Sigmoid colon (tissue), 7 donors: ENCODE results near the gene PCSK2. TPM values are rescaled to one million over a fixed set of nuclear protein-coding genes. Genes with fewer than 3 reads are reported as not detected.

Experiments
- DNase-seq: peaks from one replicate; pipeline ENCODE4 v3.0.0-alpha.2; 2019
- H3K27ac ChIP-seq, 4 donors: fragments of 200-600 bp; sonication (generic); one replicate each; pipeline ENCODE4 v1.5.1; 2016 to 2019; ENCODE audit warnings: mild to moderate bottlenecking in 1 of 4
- H3K27me3 ChIP-seq, 3 donors: fragments of 200-600 bp; sonication (generic); one replicate each; pipeline ENCODE4 v1.5.1; 2019; ENCODE audit warnings: mild to moderate bottlenecking in 1 of 3
- H3K36me3 ChIP-seq, 4 donors: fragments of 200-600 bp; sonication (generic); one replicate each; pipeline ENCODE4 v1.5.1; 2016 to 2019
- H3K4me1 ChIP-seq, 4 donors: fragments of 200-600 bp; sonication (generic); one replicate each; pipeline ENCODE4 v1.5.1; 2017 to 2019
- H3K4me3 ChIP-seq, 4 donors: fragments of 200-600 bp; sonication (generic); one replicate each; pipeline ENCODE4 v1.5.1; 2017 to 2019; ENCODE audit warnings: mild to moderate bottlenecking in 2 of 4, moderate library complexity in 1 of 4
- H3K9me3 ChIP-seq, 4 donors: fragments of 200-600 bp in 3 of 4; sonication (generic) in 3 of 4; one replicate each; pipeline versions ENCODE4 v1.5.1 to v1.6.1; 2013 to 2019
- CTCF ChIP-seq, 4 experiments: fragments of 450-650 bp in 3 of 4; fragments of 200-600 bp in 1 of 4; IDR thresholded peaks; one replicate each; pipeline ENCODE4 v1.5.1; 2016 to 2019; ENCODE audit warnings: antibody characterized with exemption in 4 of 4, mild to moderate bottlenecking in 3 of 4, moderate library complexity in 2 of 4
- EP300 ChIP-seq, 4 donors: sonication (generic); formaldehyde crosslinking; IDR thresholded peaks; one replicate each; pipeline ENCODE4 v1.6.1; 2017; ENCODE audit warnings: antibody characterized with exemption in 4 of 4
- POLR2A ChIP-seq, 2 donors: fragments of 450-650 bp; IDR thresholded peaks; one replicate each; pipeline ENCODE4 v1.6.1; 2016; ENCODE audit warnings: antibody characterized with exemption in 2 of 2, mild to moderate bottlenecking in 2 of 2, moderate library complexity in 2 of 2
- POLR2AphosphoS5 ChIP-seq, 4 donors: sonication (generic); formaldehyde crosslinking; IDR thresholded peaks; one replicate each; pipeline ENCODE4 v1.6.1; 2017; ENCODE audit warnings: antibody characterized with exemption in 4 of 4
- WGBS, 2 donors: extraction: QIAGEN DNeasy Blood & Tissue Kit; methylation state at CpG; one replicate each; pipeline ENCODE4 v1.1.7; 2013; 5-methylcytosine and 5-hydroxymethylcytosine counted together
- intact Hi-C: fragments of 100-400 bp; cut with DNase I; formaldehyde crosslinking; loops from one replicate; pipeline ENCODE4 v1.15.1; 2023
- polyA plus RNA-seq, 3 donors: library from polyadenylated mRNA; stranded (reverse); fragments of 200-250 nt; gene quantifications; one replicate each; pipeline ENCODE4 v1.2.3, GENCODE V29; 2013
- total RNA-seq, 4 donors: library from RNA; depleted of rRNA; stranded (reverse); fragments of >200 nt; gene quantifications; one replicate each; pipeline ENCODE4 v1.1.0, GENCODE V29; 2016
- donor health status: healthy with polysubstance abuse.
- donor health status: Bipolar disorder and iron deficiency.
- donor health status: healthy.

PCSK2 gene
- total and polyA plus RNA-seq, 7 donors, result 0.54 to 5.4 (median 2.4) TPM; not detected in 1

DNA sequence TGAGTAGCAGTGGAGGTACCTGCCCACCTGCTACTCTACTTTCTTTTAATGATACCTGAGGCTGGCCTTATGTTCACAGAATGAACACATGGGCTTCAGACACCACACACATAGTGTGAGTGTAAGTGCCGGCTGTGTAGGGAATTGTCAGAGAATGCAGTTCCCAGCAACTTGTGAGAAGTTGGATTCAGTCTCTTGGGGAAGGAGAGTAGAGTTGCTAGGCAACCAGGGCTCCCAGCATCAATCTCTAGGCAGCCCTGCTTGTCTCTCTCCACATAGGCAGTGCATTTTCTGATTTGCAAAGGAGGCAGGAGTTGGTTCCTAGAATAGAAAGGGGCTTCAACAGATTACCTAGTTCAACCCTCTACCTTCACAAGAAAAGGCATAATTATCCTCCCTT is 230.2 kb downstream of the PCSK2 start:
- no peak for DNase-seq
- TF ChIP-seq POLR2A (IDR thresholded peaks at IDR 0.05), result no peak
- TF ChIP-seq CTCF (IDR thresholded peaks at IDR 0.05), result no peak
- TF ChIP-seq EP300 (IDR thresholded peaks at IDR 0.05), result no peak
- TF ChIP-seq POLR2AphosphoS5 (IDR thresholded peaks at IDR 0.05), result no peak
- Histone ChIP-seq H3K4me3 (no peak overlapping the region), H3K27ac (no peak overlapping the region), H3K27me3 (peaks cover 0 to 7% (median 0%) of the 10 kb centered on the region in 3 donors), H3K4me1 (no peaks in the 10 kb centered on the region), H3K9me3 (no peaks in the 10 kb centered on the region), H3K36me3 (no peaks in the 10 kb centered on the region)
- 88 to 89% methylated on average over 1 of the region's 1 CpG for WGBS, 2 donors
- intact Hi-C loops, result no loop called here

- intact Hi-C loops, result no loop called here
- no peaks in the 10 kb centered on the region for H3K9me3 ChIP-seq
- H3K4me1 ChIP-seq, result no peaks in the 10 kb centered on the region
- WGBS, 2 donors, result 83 to 92% methylated on average over 6 of the region's 6 CpGs
- no peaks in the 10 kb centered on the region for H3K36me3 ChIP-seq
- no peak for TF ChIP-seq EP300 (IDR thresholded peaks at IDR 0.05)
- TF ChIP-seq POLR2AphosphoS5 (IDR thresholded peaks at IDR 0.05), result no peak
- no peak for TF ChIP-seq CTCF (IDR thresholded peaks at IDR 0.05)
- no peak for TF ChIP-seq POLR2A (IDR thresholded peaks at IDR 0.05)
- H3K4me3 ChIP-seq, result no peak overlapping the region
- no peak for DNase-seq
- no peak overlapping the region for H3K27ac ChIP-seq
- peaks cover 0 to 7% (median 0%) of the 10 kb centered on the region in 3 donors for H3K27me3 ChIP-seq
These were observed 230.8 kb downstream of the PCSK2 start for GRCh38 chr20:17457588-17458190.

DNA sequence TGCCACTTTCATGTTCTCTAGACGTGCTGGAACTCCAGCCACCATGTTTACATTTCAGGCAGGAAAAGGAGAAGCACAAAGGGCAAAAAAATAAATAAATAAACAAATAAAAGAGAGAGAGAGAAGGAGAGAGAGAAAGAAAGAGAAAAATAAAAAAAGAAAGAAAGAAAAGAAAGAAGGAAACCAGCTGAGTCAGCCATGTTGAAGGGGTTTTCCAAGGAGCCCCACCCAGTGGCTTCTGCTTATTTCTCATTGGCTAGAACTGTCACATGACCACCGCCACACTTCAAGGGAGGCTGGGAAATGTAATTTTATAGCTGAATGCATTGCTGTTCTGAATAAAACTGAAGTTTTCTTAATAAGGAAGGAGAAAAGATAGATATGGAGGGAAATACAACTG is 233.3 kb downstream of the PCSK2 start:
- no peak overlapping the region for H3K4me3 ChIP-seq
- H3K9me3 ChIP-seq, result no peaks in the 10 kb centered on the region
- TF ChIP-seq POLR2A (IDR thresholded peaks at IDR 0.05) (no peak), EP300 (IDR thresholded peaks at IDR 0.05) (no peak), POLR2AphosphoS5 (IDR thresholded peaks at IDR 0.05) (no peak), CTCF (IDR thresholded peaks at IDR 0.05) (no peak)
- intact Hi-C loops, result no loop called here
- no peak overlapping the region for H3K27ac ChIP-seq
- H3K4me1 ChIP-seq, result no peaks in the 10 kb centered on the region
- 59 to 80% methylated on average over 2 of the region's 2 CpGs for WGBS, 2 donors
- no peak for DNase-seq
- no peaks in the 10 kb centered on the region for H3K36me3 ChIP-seq
- peaks cover 0 to 5% (median 0%) of the 10 kb centered on the region in 3 donors for H3K27me3 ChIP-seq

GRCh38 chr20:17461941-17462340 is 235.1 kb downstream of the PCSK2 start:
- Histone ChIP-seq H3K4me1 (no peaks in the 10 kb centered on the region), H3K36me3 (no peaks in the 10 kb centered on the region), H3K4me3 (no peak overlapping the region), H3K9me3 (no peaks in the 10 kb centered on the region), H3K27ac (no peak overlapping the region), H3K27me3 (peaks cover 0 to 4% (median 0%) of the 10 kb centered on the region in 3 donors)
- TF ChIP-seq CTCF (IDR thresholded peaks at IDR 0.05) (no peak), POLR2AphosphoS5 (IDR thresholded peaks at IDR 0.05) (no peak), POLR2A (IDR thresholded peaks at IDR 0.05) (no peak)
- 69 to 77% methylated on average over 3 of the region's 3 CpGs for WGBS, 2 donors
- intact Hi-C loops, result no loop called here
- DNase-seq, result no peak

DNA sequence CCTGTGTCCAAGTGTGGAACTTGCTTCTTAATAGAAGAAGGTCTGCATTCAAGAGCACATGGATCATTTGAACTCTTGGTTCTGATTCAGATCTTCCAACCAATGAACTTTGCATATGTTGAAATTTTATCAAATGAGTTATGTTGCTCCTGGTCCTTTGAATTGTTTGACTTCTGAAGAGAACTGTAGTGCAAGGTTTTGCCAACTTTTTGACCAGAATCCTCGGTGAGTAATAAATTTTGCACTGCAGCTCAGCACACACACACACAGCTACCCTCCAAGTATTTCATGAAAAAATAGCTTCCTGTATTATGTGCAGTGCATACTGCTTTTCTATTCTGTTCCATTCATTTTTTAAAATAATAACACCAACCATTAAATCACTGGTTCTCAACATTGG is 236.9 kb downstream of the PCSK2 start:
- H3K4me3 ChIP-seq, result no peak overlapping the region
- no peaks in the 10 kb centered on the region for H3K36me3 ChIP-seq
- WGBS, 2 donors, result 46 to 65% methylated on average over 1 of the region's 1 CpG
- intact Hi-C loops, result no loop called here
- no peaks in the 10 kb centered on the region for H3K9me3 ChIP-seq
- DNase-seq, result no peak
- no peaks in the 10 kb centered on the region for H3K4me1 ChIP-seq
- no peaks in the 10 kb centered on the region for H3K27me3 ChIP-seq
- no peak for TF ChIP-seq CTCF (IDR thresholded peaks at IDR 0.05)
- no peak for TF ChIP-seq POLR2AphosphoS5 (IDR thresholded peaks at IDR 0.05)
- no peak for TF ChIP-seq POLR2A (IDR thresholded peaks at IDR 0.05)
- TF ChIP-seq EP300 (IDR thresholded peaks at IDR 0.05), result no peak
- H3K27ac ChIP-seq, result no peak overlapping the region
